PC-3 (cell line): Measurements from ENCODE around the gene BTAF1. TPM values are rescaled to one million over a fixed set of nuclear protein-coding genes. Genes with fewer than 3 reads are reported as not detected.

Experiments used
- ATAC-seq: fragments of 200-7000 bp; cut with Tn5 transposase; 2 replicates; pipeline ENCODE4 v1.9.1; 2020; ENCODE audit warnings: mild to moderate bottlenecking, moderate library complexity
- Bru-seq: library from RNA; stranded (reverse); fragments of 400-500 nt; gene quantifications from one replicate; lab custom pipeline; 2021; lab: Mats Ljungman, UMichigan
- BruChase-seq, 2 experiments: library from RNA; stranded (reverse); fragments of 400-500 nt; gene quantifications; one replicate each; lab custom pipeline; 2021; lab: Mats Ljungman, UMichigan
- BruUV-seq: library from RNA; stranded (reverse); fragments of 400-500 nt; replicated peaks from 2 replicates; lab custom pipeline; 2021; lab: Mats Ljungman, UMichigan
- CTCF ChIA-PET: fragments of 300-600 bp; sonication (Branson Sonifier 250); formaldehyde crosslinking; loops from one replicate; lab custom pipeline; 2022; ENCODE audit warnings: antibody characterized with exemption; lab: Charles Lee
- POLR2A ChIA-PET: fragments of 300-600 bp; sonication (Branson Sonifier 250); formaldehyde crosslinking; loops from one replicate; lab custom pipeline; 2022; ENCODE audit warnings: antibody characterized with exemption; ENCODE audit not compliant: unreplicated experiment; lab: Charles Lee
- DNase-seq: peaks from one replicate; pipeline ENCODE4 v3.0.0-alpha.2; 2015
- H2AFZ ChIP-seq: fragments of 300-600 bp; sonication (generic); 2 replicates; pipeline ENCODE4 v1.6.0; 2016; ENCODE audit warnings: antibody characterized with exemption, low read length
- H3F3A ChIP-seq: fragments of 300-600 bp; sonication (generic); one replicate; pipeline ENCODE4 v1.6.0; 2017; ENCODE audit warnings: antibody characterized with exemption, low read length, control low read depth, mild to moderate bottlenecking; ENCODE audit not compliant: unreplicated experiment
- H3K27ac ChIP-seq: fragments of 300-600 bp; sonication (generic); 2 replicates; pipeline ENCODE4 v1.5.1; 2016; ENCODE audit warnings: mild to moderate bottlenecking, low read length
- H3K27me3 ChIP-seq: fragments of 300-600 bp; sonication (generic); 2 replicates; pipeline ENCODE4 v1.6.1; 2016; ENCODE audit warnings: low read length, mixed read lengths
- H3K36me3 ChIP-seq: fragments of 300-600 bp; sonication (generic); 2 replicates; pipeline ENCODE4 v1.6.1; 2016; ENCODE audit warnings: low read depth, mixed run types, low read length, mixed read lengths
- H3K4me1 ChIP-seq: fragments of 300-600 bp; sonication (generic); 2 replicates; pipeline ENCODE4 v1.5.1; 2016; ENCODE audit warnings: low read length; ENCODE audit not compliant: insufficient read depth
- H3K4me2 ChIP-seq: fragments of 300-600 bp; sonication (generic); 2 replicates; pipeline ENCODE4 v1.6.0; 2016; ENCODE audit warnings: low read length
- H3K4me3 ChIP-seq: fragments of 300-600 bp; sonication (generic); 2 replicates; pipeline ENCODE4 v1.5.1; 2016; ENCODE audit warnings: mild to moderate bottlenecking, low read length, mixed read lengths
- H3K79me2 ChIP-seq: fragments of 300-600 bp; sonication (generic); 2 replicates; pipeline ENCODE4 v1.6.1; 2017; ENCODE audit warnings: low read length, mixed read lengths
- H3K9ac ChIP-seq: fragments of 300-600 bp; sonication (generic); 2 replicates; pipeline ENCODE4 v1.6.0; 2016; ENCODE audit warnings: mild to moderate bottlenecking, low read length
- H3K9me2 ChIP-seq: fragments of 300-600 bp; sonication (generic); replicated peaks from 2 replicates; pipeline ENCODE4 v1.6.1; 2016; ENCODE audit warnings: mixed run types, low read length, mixed read lengths
- H3K9me3 ChIP-seq: fragments of 300-600 bp; sonication (generic); 2 replicates; pipeline ENCODE4 v1.6.1; 2016; ENCODE audit warnings: low read length, mixed read lengths
- H4K20me1 ChIP-seq: fragments of 300-600 bp; sonication (generic); 2 replicates; pipeline ENCODE4 v1.6.1; 2016; ENCODE audit warnings: low read length, mixed read lengths
- CTCF ChIP-seq: fragments of 300-600 bp; sonication (generic); conservative IDR thresholded peaks from 2 replicates; pipeline ENCODE4 v1.5.1; 2017; ENCODE audit warnings: antibody characterized with exemption, low read depth, mild to moderate bottlenecking, low read length
- EZH2 ChIP-seq: fragments of 300-600 bp; sonication (generic); IDR thresholded peaks from one replicate; pipeline ENCODE4 v1.6.1; 2017; ENCODE audit warnings: antibody characterized with exemption, mild to moderate bottlenecking, low read length; ENCODE audit not compliant: unreplicated experiment
- EZH2phosphoT487 ChIP-seq: fragments of 300-600 bp; sonication (generic); IDR thresholded peaks from 2 replicates; pipeline ENCODE4 v1.6.1; 2018; ENCODE audit warnings: mild to moderate bottlenecking, antibody characterized with exemption, low read length, borderline replicate concordance
- intact Hi-C: fragments of 100-400 bp; cut with micrococcal nuclease; formaldehyde crosslinking; loops from 2 replicates; pipeline ENCODE4 v1.9.0; 2023
- long read RNA-seq: library from polyadenylated mRNA; unstranded; transcript quantifications from one replicate; pipeline ENCODE4 v2.0.0, GENCODE V29; 2021; ENCODE audit not compliant: unreplicated experiment
- total RNA-seq: library from RNA; depleted of rRNA; stranded (reverse); fragments of >200 nt; gene quantifications from 2 replicates; pipeline ENCODE4 v1.2.3, GENCODE V29; 2014; rRNA removed

The BTAF1 gene
- 22.9 and 27.6 TPM in 2 replicates for total RNA-seq
- percentile 81 among the genes with signal in this experiment for Bru-seq, nascent RNA
- percentile 73 among the genes with signal in this experiment for BruChase-seq, experiment 1, labeled RNA remaining after a 6-hour chase
- BruChase-seq, experiment 2, labeled RNA remaining after a 2-hour chase: percentile 77 among the genes with signal in this experiment
- long read RNA-seq, full-length matches to known transcripts: 3 of 56 reads
- long read RNA-seq, partial matches to known transcripts: 35 of 56 reads
- long read RNA-seq, other reads (novel, unspliced or antisense): 18 of 56 reads

- intact Hi-C loops: no loop called here
- Histone ChIP-seq H3K9ac (peak within 1 kb of the TSS; percentile 88), H3F3A (no peaks in the 10 kb centered on the region), H3K9me3 (no peaks in the 10 kb centered on the region), H3K4me2 (peak within 1 kb of the TSS; percentile 89), H2AFZ (peak within 1 kb of the TSS; percentile 91), H3K4me1 (peaks cover 16% of the 10 kb centered on the region; the same call in 1 of the 2 replicates), H4K20me1 (peaks cover 22% of the 10 kb centered on the region; the same call in 1 of the 2 replicates), H3K9me2 (no peaks in the 10 kb centered on the region), H3K27ac (peak within 1 kb of the TSS; percentile 79), H3K36me3 (peaks cover 7% of the 10 kb centered on the region; the same call in 1 of the 2 replicates), H3K4me3 (peak within 1 kb of the TSS; percentile 95), H3K27me3 (no peaks in the 10 kb centered on the region), H3K79me2 (peaks cover 50% of the 10 kb centered on the region)
- POLR2A ChIA-PET: interaction anchor here (0.5 to 0.6 kb wide), 5 partner anchors 9 to 924 kb away, joined by 3 to 4 read pairs (median 3); partner anchors contain the start of gene TNKS2
- ATAC-seq (peak; percentile 97), DNase-seq (peak; percentile 91)
- BruUV-seq: TSS peak; percentile 97
- CTCF ChIA-PET: interaction anchor here (0.6 kb wide), 1 partner anchor 53 kb away, joined by 3 read pairs; no protein-coding TSS in a partner anchor
- TF ChIP-seq EZH2phosphoT487 (no peak), EZH2 (no peak), CTCF (no peak)
Observed at GRCh38 chr10:91923371-91924211, at the start of gene BTAF1. BTAF1 (plus strand) TSS chr10:91923770; CDS start chr10:91924077, 307 bp downstream.

- H4K20me1 ChIP-seq: no peaks in the 10 kb centered on the region
- TF ChIP-seq EZH2phosphoT487: no peak
- TF ChIP-seq EZH2: no peak
- no peak for ATAC-seq
- intact Hi-C loops: no loop called here
- no peak overlapping the region for H3K4me3 ChIP-seq
- BruUV-seq: no TSS peak
- 0 out of 2 replicates have a peak, but pooled peaks cover 3% of the 10 kb centered on the region for H3K4me1 ChIP-seq
- H3K9me3 ChIP-seq: no peaks in the 10 kb centered on the region
- H2AFZ ChIP-seq: no peak overlapping the region
- no peak overlapping the region for H3K9ac ChIP-seq
- CTCF ChIA-PET: no interaction called here
- no peaks in the 10 kb centered on the region for H3F3A ChIP-seq
- no peaks in the 10 kb centered on the region for H3K9me2 ChIP-seq
- H3K27ac ChIP-seq: no peak overlapping the region
- no peak for DNase-seq
- H3K4me2 ChIP-seq: no peak overlapping the region
- POLR2A ChIA-PET: no interaction called here
- no peaks in the 10 kb centered on the region for H3K36me3 ChIP-seq
- no peaks in the 10 kb centered on the region for H3K79me2 ChIP-seq
- no peaks in the 10 kb centered on the region for H3K27me3 ChIP-seq
Observed at GRCh38 chr10:91875156-91875555, 48.4 kb upstream of the BTAF1 start.

- Histone ChIP-seq H3K9me3 (no peaks in the 10 kb centered on the region), H3K4me3 (no peak overlapping the region), H3K9ac (no peak overlapping the region), H3K79me2 (no peaks in the 10 kb centered on the region), H4K20me1 (no peaks in the 10 kb centered on the region), H3K36me3 (no peaks in the 10 kb centered on the region), H3K27me3 (no peaks in the 10 kb centered on the region), H2AFZ (no peak overlapping the region), H3K4me2 (no peak overlapping the region), H3F3A (no peaks in the 10 kb centered on the region), H3K4me1 (peaks cover 7% of the 10 kb centered on the region; the same call in 1 of the 2 replicates), H3K27ac (no peak overlapping the region), H3K9me2 (no peaks in the 10 kb centered on the region)
- no peak for ATAC-seq
- TF ChIP-seq EZH2phosphoT487: no peak
- no peak for TF ChIP-seq EZH2
- no peak for TF ChIP-seq CTCF
- ChIA-PET POLR2A (no interaction called here), CTCF (no interaction called here)
- intact Hi-C loops: no loop called here
- no peak for DNase-seq
- no TSS peak for BruUV-seq
Observed at GRCh38 chr10:91875779-91876178, 47.8 kb upstream of the BTAF1 start.
